ENCODE measurements around the gene GUCA2A.

GUCA2A gene

GRCh38 chr1:42114229-42114628 is 50.3 kb downstream of the GUCA2A start:
- Mint-ChIP-seq H3K4me1 (no peaks in the 10 kb centered on the region), H3K4me3 (no peak overlapping the region), H3K36me3 (ENCODE audit: low read depth) (no peaks in the 10 kb centered on the region), H3K27me3 (ENCODE audit: low read depth) (peaks cover 25% of the 10 kb centered on the region), H3K9me3 (peaks cover 2% of the 10 kb centered on the region), H3K27ac (no peak overlapping the region)
- TF ChIP-seq CTCF (IDR thresholded peaks at IDR 0.05; ENCODE audit: unreplicated experiment in 3 of 3) = no peak
